NT2/D1 (cell line): ENCODE results near the gene KRT4.

Source experiments
- DNase-seq: peaks from one replicate; pipeline ENCODE4 v3.0.0-alpha.2; 2011; ENCODE audit warnings: low read depth, low spot score
- H3K27me3 ChIP-seq: 2 replicates; pipeline ENCODE4 v1.6.0; 2011; ENCODE audit warnings: mild to moderate bottlenecking; ENCODE audit not compliant: insufficient read length, insufficient read depth
- H3K36me3 ChIP-seq: 2 replicates; pipeline ENCODE4 v1.6.1; 2011; ENCODE audit warnings: mild to moderate bottlenecking, low read length, mixed read lengths; ENCODE audit not compliant: insufficient read depth, insufficient read length
- H3K4me1 ChIP-seq: 2 replicates; pipeline ENCODE4 v1.5.1; 2011; ENCODE audit not compliant: insufficient read depth, insufficient read length
- H3K4me3 ChIP-seq: 2 replicates; pipeline ENCODE4 v1.5.1; 2011; ENCODE audit warnings: low read depth; ENCODE audit not compliant: insufficient read length
- H3K9ac ChIP-seq: 2 replicates; pipeline ENCODE4 v1.6.0; 2011; ENCODE audit warnings: low read depth; ENCODE audit not compliant: insufficient read length
- H3K9me3 ChIP-seq: 2 replicates; pipeline ENCODE4 v1.5.1; 2011; ENCODE audit warnings: mild to moderate bottlenecking, low read length; ENCODE audit not compliant: insufficient read depth
- SUZ12 ChIP-seq: IDR thresholded peaks from 2 replicates; pipeline ENCODE4 v1.6.1; 2011; ENCODE audit not compliant: insufficient read length, insufficient read depth; ENCODE audit errors: extremely low read depth
- YY1 ChIP-seq: IDR thresholded peaks from 2 replicates; pipeline ENCODE4 v1.6.1; 2011; ENCODE audit not compliant: insufficient read length, insufficient read depth
- ZNF274 ChIP-seq: IDR thresholded peaks from 2 replicates; pipeline ENCODE4 v1.6.1; 2011; ENCODE audit warnings: mild to moderate bottlenecking, low read depth, low read length

Gene KRT4

DNA sequence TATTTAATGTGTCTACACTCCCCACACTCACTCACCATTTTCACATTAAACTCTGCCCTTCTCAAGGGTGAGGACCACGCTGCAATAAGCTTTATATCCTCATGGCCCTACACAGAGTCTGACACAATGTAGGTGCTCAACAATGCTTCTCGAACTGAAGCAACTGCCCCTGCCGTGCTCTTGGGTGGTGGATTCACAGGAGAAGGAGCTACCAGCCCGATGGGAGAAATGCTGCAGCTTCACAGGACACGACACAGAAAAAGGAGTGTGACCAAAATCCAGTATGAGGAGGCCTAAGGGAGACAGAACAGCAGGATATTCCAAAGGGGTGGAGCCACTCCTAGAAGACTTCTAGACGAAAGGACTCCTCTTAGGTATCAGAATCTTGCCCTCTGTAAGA lies 11.5 kb downstream of the KRT4 start:
- no peak for DNase-seq
- no peak overlapping the region for H3K4me3 ChIP-seq
- no peaks in the 10 kb centered on the region for H3K27me3 ChIP-seq
- H3K4me1 ChIP-seq = peaks cover 17% of the 10 kb centered on the region
- no peak for TF ChIP-seq YY1
- TF ChIP-seq SUZ12 = no peak
- no peak for TF ChIP-seq ZNF274
- H3K9me3 ChIP-seq = no peaks in the 10 kb centered on the region
- no peak overlapping the region for H3K9ac ChIP-seq
- H3K36me3 ChIP-seq = no peaks in the 10 kb centered on the region

DNA sequence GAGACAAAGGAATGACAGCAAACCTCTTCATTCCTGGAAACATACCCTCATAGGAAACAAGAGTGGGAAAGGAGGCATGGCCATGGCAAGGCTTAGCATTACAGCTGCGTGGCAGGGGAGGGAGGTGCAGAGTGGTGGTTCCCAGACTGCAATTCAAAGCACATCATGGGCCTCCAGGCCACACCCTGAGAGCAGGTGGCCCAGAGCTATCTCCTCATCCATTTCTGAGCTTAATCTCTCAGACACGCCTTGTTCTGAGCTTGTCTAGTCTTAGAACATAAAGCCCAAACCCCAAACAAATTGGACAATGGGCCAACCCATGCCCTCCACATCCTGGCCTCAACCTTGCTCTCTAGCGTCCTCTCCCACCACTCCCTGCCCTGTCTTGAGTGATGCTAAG lies 12.1 kb downstream of the KRT4 start:
- H3K4me3 ChIP-seq = no peak overlapping the region
- H3K27me3 ChIP-seq = no peaks in the 10 kb centered on the region
- no peak for DNase-seq
- H3K9ac ChIP-seq = no peak overlapping the region
- H3K4me1 ChIP-seq = peaks cover 16% of the 10 kb centered on the region
- TF ChIP-seq YY1 = no peak
- TF ChIP-seq ZNF274 = no peak
- no peak for TF ChIP-seq SUZ12
- no peaks in the 10 kb centered on the region for H3K36me3 ChIP-seq
- no peaks in the 10 kb centered on the region for H3K9me3 ChIP-seq

DNA sequence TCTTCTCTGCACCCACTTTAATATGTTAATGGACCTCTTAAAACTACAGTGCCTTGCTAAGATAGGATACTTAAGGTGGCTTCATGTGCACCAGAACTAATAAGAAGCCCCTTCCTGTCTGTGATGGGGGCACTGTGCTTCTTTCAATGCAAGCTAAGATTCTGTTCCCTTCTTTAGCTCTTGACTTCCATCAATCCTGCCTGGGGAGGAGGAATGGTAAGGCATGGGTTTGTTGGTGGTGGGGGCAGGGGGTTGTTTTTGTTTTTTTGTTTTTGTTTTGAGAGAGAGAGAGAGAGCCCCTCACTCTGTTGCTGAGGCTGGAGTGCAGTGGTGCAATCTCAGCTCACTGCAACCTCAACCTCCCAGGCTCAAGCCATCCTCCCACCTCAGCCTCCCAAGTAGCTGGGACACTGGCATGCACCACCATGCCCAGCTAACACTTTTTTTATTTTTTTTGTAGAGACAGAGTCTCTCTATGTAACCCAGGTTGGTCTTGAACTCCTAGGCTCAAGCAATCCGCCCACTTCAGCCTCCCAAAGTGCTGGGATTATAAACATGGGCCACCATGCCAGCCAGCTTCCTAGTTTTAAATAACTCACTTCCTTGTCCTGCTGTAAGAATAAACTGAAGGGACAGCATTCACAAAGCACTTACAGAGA lies 13.5 kb downstream of the KRT4 start:
- no peak for TF ChIP-seq YY1
- no peak for TF ChIP-seq SUZ12
- no peak for TF ChIP-seq ZNF274
- no peak for DNase-seq
- Histone ChIP-seq H3K27me3 (no peaks in the 10 kb centered on the region), H3K36me3 (no peaks in the 10 kb centered on the region), H3K9me3 (no peaks in the 10 kb centered on the region), H3K4me3 (no peak overlapping the region), H3K9ac (no peak overlapping the region), H3K4me1 (peaks cover 10% of the 10 kb centered on the region)

DNA sequence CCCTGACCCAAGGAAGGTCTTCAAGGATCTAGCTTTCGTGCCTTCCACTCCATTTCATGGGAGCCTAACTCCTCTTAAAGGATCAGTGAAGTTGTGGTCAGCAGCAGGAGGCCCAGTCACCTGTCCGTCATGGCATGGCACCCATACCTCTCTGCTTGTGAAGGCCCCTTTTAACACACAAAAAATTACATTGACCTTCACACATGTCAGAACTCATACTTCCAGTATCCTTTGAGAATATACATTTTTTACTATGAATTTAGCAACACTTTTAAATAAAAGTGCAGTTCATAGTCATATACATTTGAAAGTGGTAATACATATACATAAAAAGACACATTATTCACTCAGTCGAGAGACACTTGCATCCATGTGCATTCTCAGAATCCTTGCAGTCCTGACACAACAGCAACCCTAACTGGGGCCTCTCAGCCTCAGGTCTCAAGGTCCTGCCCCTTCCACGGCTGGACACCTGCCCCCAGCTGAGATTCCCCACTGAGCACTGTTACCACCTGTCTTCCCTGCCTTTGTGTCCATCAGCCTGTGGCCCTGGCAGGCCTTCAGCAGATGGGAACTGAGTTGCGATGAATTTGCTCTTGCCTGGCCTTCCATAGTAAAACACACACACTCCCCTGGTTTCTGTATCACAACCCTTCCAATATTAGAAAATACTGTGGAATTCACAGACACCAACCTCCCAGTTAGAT lies 14.3 kb downstream of the KRT4 start:
- Histone ChIP-seq H3K9ac (no peak overlapping the region), H3K9me3 (no peaks in the 10 kb centered on the region), H3K4me3 (no peak overlapping the region), H3K4me1 (peaks cover 10% of the 10 kb centered on the region), H3K27me3 (no peaks in the 10 kb centered on the region), H3K36me3 (no peaks in the 10 kb centered on the region)
- DNase-seq = no peak
- TF ChIP-seq SUZ12 = no peak
- TF ChIP-seq YY1 = no peak
- no peak for TF ChIP-seq ZNF274

DNA sequence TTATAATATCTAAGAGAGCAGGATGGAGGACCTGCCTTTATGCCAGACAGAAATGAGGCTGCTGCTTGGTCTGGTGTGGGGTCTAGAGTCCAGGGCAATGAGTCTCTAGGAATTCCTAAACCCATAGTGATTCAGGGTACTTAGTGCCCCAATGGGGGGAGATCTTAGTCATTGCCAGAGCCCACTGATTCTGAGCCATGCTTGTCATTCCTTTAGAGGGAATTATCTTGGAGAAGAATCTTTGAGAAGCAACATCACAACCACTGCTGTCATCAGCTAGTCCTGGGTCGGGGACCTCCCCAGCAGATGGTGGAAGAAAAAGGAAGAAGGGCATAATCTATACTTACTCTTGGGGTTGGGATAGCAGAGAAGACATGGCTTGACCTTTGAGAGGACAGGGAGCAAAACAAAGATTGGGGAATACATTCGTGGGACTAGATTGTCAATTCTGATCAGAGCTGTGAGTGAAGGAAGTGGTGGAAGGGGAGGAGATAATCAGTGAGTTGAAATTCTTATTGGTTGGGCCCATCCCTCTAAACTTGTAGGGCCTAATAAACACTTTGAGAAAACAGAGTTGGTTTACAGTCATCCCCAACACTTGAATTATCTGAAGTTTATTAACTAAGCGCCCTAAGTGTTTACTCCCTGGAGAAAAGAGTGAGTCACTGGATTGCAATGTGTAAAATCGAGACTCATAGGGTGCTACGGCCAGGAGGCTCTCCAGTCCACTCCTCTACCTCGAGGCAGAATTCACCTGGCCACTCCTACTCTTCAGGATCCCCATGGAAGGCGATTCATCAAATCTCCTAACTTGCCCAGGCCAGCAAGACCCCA lies 15.0 kb downstream of the KRT4 start:
- H3K4me3 ChIP-seq = no peak overlapping the region
- peaks cover 13% of the 10 kb centered on the region for H3K4me1 ChIP-seq
- H3K9ac ChIP-seq = no peak overlapping the region
- H3K27me3 ChIP-seq = no peaks in the 10 kb centered on the region
- no peak for DNase-seq
- H3K36me3 ChIP-seq = no peaks in the 10 kb centered on the region
- no peak for TF ChIP-seq ZNF274
- TF ChIP-seq SUZ12 = no peak
- no peak for TF ChIP-seq YY1
- H3K9me3 ChIP-seq = no peaks in the 10 kb centered on the region

DNA sequence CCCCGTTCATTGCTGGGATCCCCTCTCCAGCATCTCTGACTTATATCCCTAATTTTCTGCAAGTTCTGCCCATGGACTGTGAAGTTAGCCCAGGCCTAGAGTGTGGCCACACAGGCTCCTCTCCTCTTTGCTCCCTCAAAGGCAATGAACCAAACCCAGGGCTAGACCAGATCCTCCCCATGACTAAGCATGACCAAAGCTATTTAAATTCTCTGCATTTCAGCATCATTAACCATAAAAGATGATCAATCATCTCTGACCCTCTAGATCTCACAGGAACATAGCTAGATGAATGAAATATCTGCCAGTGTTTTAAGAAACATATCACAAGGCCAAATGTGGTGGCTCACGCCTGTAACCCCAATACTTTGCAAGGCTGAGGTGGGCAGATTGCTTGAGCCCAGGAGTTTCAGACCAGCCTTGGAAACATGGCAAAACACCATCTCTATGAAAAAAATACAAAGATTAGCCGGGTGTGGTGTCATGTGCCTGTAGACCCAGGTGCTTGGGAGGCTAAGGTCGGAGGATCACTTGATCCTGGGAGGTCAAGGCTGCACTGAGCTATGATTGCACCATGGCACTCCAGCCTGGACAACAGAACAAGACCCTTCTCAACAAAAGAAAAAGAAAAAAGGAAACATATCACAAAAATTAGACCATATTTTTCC lies 15.8 kb downstream of the KRT4 start:
- H3K27me3 ChIP-seq = no peaks in the 10 kb centered on the region
- no peak for TF ChIP-seq YY1
- TF ChIP-seq ZNF274 = no peak
- no peak for TF ChIP-seq SUZ12
- no peak overlapping the region for H3K4me3 ChIP-seq
- H3K4me1 ChIP-seq = peaks cover 13% of the 10 kb centered on the region
- no peaks in the 10 kb centered on the region for H3K36me3 ChIP-seq
- H3K9ac ChIP-seq = no peak overlapping the region
- no peak for DNase-seq
- H3K9me3 ChIP-seq = no peaks in the 10 kb centered on the region

DNA sequence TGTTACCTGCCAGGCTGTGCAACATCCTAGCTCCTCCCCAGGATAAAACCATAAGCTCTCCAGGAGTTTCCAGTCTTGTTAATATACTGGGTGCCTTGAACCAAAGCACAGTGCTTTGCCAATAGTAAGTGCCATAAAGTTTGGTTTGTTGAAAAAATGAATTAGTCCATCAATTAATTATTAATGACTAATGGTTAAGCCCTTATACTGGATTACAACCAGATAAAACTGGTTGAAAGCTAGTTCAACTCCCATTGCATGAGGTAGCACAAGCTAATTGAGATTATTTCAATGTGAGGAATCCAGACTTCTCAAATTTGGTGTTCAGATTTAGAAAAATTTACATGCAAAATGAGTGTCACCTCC lies 16.4 kb downstream of the KRT4 start:
- H3K36me3 ChIP-seq = no peaks in the 10 kb centered on the region
- H3K4me1 ChIP-seq = peaks cover 13% of the 10 kb centered on the region
- TF ChIP-seq YY1 = no peak
- no peak for TF ChIP-seq ZNF274
- TF ChIP-seq SUZ12 = no peak
- no peaks in the 10 kb centered on the region for H3K9me3 ChIP-seq
- no peak overlapping the region for H3K9ac ChIP-seq
- no peaks in the 10 kb centered on the region for H3K27me3 ChIP-seq
- no peak overlapping the region for H3K4me3 ChIP-seq
- DNase-seq = no peak
